Activated CD8-positive, alpha-beta memory T cell treated with anti-CD3 and anti-CD28 coated beads for 48 hours (primary cell): ENCODE data around the gene MYO3B.

ENCODE experiments used
- DNase-seq, 3 experiments: peaks; one replicate each; pipeline ENCODE4 v3.0.0-alpha.2; 2020; ENCODE audit warnings: low read depth in 2 of 3, low spot score in 2 of 3

The MYO3B gene, protein sequence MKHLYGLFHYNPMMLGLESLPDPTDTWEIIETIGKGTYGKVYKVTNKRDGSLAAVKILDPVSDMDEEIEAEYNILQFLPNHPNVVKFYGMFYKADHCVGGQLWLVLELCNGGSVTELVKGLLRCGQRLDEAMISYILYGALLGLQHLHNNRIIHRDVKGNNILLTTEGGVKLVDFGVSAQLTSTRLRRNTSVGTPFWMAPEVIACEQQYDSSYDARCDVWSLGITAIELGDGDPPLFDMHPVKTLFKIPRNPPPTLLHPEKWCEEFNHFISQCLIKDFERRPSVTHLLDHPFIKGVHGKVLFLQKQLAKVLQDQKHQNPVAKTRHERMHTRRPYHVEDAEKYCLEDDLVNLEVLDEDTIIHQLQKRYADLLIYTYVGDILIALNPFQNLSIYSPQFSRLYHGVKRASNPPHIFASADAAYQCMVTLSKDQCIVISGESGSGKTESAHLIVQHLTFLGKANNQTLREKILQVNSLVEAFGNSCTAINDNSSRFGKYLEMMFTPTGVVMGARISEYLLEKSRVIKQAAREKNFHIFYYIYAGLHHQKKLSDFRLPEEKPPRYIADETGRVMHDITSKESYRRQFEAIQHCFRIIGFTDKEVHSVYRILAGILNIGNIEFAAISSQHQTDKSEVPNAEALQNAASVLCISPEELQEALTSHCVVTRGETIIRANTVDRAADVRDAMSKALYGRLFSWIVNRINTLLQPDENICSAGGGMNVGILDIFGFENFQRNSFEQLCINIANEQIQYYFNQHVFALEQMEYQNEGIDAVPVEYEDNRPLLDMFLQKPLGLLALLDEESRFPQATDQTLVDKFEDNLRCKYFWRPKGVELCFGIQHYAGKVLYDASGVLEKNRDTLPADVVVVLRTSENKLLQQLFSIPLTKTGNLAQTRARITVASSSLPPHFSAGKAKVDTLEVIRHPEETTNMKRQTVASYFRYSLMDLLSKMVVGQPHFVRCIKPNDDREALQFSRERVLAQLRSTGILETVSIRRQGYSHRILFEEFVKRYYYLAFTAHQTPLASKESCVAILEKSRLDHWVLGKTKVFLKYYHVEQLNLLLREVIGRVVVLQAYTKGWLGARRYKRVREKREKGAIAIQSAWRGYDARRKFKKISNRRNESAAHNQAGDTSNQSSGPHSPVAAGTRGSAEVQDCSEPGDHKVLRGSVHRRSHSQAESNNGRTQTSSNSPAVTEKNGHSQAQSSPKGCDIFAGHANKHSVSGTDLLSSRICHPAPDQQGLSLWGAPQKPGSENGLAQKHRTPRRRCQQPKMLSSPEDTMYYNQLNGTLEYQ (N-terminal part only)

DNA sequence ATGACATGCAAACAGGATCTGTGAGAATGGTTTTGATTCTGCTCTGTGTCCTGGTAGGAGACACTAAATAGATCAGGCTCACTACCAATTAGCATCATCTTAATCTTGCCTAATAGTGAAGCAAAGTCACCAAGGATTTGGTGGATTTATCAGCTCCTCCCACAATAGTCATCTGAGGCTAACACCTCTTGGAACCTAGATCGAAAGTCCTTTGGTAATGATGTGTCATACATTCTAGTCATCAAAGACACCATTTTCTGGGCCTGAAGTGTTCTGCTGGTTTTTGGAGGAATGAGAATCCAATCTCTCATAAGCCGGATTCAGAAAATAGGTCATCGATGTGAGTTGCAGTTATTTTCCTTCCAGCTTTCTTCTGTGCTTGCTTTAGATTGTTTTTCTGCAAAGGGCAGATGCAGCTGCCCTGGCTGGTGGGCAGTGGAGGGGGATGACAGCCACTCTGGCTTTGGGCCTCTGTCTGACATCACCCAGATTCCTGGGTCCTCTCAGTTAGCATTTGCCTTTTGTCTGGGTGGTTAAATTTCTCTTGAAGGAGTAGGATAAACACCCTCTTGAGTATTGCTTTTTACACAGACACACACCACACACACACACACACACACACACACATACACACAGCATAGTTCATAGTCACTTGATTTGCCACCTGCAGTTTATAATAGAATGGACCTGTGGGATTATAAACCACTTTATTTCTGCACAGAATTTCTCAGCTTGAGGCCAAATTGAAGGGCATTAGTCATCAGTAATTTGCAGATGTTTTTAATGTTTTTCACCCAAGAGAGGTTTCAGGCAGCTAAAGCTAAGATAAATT lies at the start of gene MYO3B:
MYO3B (plus strand) TSS at position 198 of the 832 bp plus-strand sequence; CDS start at position 339, 141 bp downstream.
- DNase-seq: no peak

DNA sequence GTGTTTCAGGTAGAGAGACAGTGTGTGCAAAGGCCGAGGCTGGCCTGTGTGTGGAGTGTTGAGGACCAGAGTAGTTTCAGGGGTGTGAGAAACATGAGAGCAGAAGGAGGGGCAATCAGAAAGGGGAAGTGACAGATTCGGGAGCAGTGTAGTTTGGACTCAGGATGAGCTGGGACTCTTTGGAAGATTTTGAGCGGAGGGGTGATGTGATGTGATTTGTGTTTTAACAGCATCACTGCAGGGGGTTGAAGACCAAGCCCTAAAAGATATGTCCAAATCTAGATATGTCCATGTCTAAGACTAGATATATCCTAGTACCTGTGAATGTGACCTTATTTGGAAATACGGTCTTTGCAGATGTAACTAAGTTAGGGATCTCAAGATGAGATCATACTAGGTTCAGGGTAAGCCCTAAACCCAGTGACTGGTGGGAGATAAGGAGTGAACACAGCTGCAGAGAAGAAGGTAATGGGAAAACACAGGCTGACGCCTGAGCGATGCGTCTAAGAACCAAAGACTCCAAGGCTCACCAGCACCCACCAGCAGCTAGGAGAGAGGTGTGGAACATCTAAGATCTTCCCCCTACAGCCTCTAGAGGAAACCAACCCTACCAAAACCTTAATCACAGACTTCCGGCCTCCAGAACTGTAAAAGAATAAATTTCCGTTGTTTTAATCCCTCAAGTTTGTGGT lies 38.5 kb upstream of the MYO3B start:
- DNase-seq: no peak

DNA sequence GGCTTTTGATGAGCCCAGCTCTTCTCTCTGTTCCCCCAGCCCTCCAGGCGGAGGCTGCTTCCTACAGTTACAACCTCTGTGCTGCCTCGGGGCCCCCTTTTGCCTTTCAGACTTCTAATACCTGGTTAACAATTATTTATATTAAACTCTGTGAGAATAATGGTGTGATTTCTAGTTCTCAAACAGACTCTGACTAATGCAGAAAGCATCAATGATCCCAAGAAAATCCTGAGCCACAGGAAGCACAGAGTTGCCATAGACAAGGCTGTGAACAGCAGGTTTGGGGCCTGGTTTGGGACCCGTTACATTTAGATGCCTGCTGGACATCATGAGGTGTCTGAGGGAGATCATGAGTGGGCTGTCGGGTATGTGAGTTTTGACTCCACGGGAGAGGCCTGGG lies 37.4 kb upstream of the MYO3B start:
- no peak for DNase-seq

DNA sequence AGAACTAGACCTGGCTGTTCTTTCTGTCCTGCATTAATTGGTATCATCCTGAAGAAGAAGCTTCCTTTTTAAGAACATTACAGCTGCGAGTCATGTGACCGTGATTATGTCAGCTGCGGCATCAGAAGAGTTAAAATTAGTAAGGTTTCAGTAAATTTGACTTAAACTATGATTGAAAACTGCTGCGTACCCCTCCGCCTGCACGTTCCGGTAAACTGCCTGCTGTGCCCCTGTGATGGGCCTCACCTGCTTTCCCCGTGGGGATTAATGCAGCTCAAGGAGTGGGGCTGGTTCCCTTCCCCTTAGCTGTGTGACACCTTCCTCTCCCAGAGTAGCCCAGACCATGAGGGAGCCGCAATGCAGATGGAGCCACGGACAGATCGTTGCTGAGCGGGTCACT lies 36.1 kb upstream of the MYO3B start:
- DNase-seq: no peak

DNA sequence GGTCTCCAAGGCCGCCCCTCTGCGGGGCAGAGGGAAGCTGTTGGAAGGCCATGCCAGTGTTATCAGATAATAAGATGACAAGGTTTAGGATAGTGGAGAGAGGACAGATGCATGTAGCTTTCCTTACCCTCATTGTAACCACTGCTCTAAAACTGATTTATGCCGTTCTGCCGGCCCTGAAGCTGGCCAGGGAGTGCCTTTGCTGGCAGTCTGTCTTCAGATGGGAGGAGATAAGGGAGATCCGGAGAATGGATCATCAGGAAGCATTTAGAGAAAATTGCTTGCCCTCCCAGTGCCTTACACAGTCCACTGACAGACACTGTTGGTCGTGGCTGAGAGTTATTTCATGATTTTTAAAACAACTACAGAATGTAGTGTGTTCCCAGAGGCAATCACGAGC lies 35.4 kb upstream of the MYO3B start:
- DNase-seq: no peak

DNA sequence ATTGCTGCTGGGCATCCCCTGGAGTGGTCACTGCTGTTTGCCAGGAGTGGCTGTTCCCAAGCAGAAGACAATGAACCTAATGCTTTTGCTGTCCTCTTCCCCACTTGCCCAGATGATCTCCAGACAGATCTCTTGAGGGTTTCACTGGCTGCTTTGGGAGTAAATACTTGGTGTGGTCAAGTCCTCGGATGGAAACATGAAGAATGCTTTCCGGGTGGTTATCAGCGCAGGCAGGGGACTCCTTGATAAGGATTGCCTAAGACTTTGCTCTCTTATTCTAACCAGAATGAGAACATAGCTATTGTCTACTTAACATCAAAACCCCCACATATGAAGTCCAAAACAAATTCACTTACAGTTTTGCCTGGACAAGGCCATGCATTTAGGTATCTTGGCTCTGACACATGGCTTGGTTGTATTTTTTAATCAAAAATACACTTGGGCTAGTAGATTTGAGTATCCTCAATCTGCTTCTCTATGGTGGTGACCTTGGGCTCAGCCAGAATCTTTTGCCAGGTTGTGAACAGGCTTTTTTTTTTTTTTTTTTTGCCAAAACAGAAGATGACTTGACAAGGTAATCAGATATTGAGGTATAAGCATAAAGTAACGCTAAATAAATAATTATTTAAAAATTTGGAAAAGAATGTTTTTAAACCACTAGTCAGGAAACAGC lies 34.8 kb upstream of the MYO3B start:
- no peak for DNase-seq

DNA sequence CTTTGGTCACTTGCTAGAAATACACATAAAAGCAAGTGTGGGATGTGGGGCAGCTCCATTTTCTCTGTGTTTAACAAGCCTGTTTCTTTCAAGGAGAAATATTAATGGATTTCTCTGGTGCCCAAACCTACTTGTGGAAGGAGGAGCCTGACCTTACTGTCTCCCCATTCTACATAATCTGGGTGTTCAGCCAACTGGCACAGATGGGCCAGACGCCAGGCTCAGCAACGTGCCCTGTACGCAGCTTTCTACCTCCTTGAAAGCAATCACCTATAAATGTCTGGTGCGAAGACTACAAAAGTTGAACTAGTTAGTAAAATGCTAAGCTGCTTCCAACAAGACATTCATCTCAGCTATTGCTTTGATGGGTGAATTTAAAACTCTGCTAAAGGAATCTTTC lies 33.2 kb upstream of the MYO3B start:
- DNase-seq: no peak

DNA sequence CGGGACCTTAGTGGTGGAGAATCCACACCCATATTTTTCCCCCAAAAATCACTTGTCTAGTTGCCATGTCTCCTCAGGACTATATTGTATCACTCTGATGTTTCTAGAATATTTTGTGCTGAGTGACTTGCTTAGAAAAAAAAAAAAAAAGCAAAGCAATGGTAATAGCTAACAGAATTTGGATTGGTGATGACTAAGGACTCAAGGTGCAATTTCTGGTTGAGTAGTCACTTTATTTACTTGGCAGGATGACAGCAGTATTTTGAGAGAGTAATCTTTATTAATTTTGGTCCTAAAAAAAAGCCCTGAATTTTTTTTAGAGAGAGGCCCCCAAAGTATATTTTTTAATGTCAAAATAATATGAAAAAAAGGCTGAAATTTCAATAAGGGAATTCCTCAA lies 32.8 kb upstream of the MYO3B start:
- no peak for DNase-seq

DNA sequence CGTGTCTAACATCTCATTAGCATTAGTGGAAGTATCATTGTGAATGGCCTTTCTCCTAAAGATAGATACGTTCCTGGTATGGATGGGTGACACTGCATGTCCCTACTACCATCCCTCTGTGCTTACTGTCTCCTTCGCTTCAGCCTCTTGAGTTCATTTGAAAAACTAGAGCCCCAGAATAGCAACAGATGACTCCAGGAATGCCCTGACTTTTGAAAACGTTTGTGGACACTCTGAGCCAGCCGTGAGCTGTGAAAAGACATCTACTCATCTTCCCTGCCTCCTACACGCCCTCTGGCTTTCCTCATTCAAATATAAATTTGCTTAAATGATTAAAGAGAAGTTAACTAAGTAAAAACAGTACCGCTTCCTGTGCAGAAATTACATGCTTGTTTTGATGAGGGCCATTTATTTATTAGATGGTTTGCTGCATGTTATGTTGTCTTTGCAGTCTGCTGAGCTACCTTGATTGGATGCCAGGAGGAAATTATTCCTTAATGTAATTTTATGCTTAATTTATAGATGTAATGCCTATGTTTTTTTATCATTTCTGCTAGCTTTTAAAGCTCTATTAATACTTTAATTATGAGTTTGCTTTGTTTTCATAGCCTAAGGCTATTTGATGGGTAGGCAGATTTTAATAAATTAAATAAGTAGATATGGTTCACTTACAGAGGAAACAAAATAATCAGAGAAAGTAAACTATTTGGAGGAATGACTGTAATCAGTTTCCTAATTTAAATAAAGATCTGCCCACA lies 32.1 kb upstream of the MYO3B start:
- DNase-seq: no peak

DNA sequence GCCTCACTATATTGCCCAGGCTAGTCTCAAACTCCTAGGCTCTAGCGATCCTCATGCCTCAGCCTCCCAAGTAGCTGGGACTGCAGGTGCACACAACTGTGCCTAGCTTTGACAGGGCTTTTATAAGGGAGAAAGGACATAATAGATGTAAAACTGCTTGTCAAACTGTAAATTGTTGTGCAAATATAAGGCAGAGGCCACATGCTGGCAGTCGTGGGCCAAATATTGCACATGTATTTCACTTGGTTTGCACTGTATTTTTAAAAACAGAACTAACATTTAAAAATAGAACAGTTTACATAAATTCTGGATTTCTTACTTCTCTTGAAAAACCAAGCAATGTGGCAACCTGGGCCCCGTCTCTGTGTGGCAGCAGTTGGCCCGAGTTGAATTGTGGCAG lies 31.2 kb upstream of the MYO3B start:
- DNase-seq: no peak

DNA sequence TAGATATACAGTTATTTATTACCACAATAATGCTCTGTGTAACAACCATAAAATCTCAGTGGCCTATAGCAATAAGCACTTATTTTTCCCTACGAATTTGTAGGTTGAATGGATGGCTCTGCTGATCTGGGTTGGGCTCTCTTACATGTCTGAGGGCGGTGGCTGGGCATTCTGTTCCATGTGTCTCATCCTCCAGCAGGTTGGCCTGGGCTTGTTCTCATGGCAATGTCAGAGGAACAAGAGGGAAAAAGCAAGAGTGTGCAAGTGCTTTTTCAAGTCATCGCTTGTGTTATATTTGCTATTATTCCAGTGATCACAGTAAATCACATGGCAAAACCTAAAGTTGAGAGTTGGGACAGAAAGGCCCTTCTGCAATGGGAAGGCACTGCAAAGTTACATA lies 30.4 kb upstream of the MYO3B start:
- no peak for DNase-seq

DNA sequence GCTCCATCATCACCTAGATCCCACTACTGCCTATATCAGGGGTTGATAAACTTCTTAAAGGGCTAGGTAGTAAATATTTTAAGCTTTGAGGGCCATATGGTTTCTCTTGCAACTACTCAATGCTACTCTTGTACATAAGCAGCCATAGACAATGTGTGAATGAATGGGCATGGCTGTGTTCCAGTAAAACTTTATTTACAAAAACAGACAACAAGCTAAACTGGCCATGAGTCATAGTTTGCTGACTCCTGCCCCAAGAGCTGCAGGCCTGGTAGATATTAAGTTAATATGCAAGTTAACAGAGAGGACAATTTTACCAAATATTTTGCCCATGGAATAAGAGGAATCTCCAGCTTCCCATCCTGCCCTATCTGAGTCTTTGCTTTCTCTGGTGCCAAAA lies 29.8 kb upstream of the MYO3B start:
- no peak for DNase-seq

DNA sequence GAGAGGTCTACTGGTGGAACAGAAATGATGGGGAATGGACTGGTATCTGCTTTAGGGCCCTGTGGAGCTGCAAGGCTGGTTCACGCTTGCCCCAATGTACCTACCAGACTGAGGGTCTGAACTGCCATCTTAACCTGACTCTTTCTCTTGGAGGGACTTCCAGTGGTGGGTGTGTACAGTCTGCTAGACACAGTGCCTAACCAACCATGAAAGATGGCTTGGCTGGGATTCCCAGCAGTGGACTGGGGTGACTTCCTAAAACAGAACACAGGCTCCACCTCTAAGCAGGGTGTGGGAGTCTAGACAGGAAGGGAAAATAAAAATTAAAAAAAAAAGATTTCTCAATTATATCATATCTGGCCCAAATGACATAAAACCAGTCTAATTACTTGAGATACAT lies 25.5 kb upstream of the MYO3B start:
- DNase-seq: no peak

DNA sequence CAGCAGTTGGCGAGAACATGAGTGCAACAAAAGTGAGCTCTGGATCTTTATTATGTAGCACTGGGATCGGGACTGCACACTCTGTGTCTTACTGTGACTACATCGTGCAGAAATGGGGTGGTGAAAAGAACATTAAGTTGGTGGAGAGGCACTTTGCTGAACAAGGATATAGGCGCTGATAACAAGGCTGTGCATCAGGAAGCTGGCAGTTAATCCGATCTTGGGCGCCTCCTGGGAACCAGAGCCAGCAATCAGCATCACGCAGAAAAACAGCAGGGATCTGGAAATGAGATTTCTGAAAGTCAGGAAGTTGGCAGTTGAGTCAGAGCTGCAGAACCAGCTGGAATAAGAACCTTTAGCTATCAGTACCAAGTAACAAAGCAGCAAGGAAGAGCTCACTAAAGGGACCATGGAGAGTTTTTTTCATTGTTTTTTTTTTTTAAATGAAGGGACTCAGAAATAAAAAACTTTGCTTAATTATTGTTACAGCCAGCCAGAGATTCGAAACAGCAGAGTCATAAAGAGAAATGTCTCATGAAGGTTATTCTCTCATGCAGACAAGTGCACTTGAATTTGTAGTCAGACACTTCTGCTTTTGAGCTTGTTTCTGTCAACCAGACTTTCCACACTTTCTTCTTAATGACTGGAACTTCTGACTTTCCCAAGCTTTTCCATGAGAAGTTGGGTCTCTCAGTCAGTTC lies 22.8 kb upstream of the MYO3B start:
- no peak for DNase-seq

DNA sequence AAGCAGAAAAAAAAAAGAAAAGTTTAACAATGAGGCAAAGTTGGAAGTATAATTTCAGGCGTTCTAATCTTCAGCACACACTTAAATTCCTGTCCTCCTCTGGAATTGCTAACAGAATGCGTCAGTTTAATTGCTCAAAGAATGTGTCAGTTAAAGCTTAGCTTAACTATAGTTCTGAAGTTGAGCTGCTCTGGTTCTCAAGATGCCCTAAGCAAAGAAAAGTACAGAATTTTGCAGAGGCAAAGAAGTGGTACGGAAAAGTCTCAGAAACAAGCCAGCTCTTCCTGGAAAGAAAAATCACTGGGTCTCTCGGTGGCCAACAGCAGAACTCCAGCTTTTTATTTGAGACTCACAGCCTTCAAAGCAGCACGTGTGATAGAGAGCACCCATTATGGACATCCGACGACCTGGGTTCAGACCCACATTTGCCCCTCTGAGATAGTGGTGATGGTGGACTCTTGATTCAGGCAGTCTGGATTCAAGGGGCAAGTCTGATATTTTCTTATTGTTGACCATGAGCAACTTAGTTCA lies 22.2 kb upstream of the MYO3B start:
- no peak for DNase-seq

DNA sequence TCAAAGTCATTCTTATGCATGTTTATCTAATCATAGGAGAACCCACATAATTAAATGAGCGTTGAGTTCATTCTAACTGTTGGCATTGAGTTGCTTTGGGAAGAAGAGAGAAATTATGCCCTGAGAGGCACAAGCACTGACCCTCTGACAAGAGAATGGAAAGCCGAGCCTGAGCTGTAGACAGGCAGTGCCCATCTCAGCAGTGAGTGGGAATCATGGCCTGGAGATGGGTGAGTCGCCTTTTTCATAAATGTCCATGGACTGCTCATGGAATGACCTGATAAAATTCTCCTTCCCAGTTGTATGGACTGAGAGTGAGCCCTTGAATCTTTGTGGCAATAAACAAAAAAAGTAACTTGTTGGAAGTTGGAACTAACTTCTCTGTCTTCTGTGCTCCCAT lies 21.4 kb upstream of the MYO3B start:
- no peak for DNase-seq

DNA sequence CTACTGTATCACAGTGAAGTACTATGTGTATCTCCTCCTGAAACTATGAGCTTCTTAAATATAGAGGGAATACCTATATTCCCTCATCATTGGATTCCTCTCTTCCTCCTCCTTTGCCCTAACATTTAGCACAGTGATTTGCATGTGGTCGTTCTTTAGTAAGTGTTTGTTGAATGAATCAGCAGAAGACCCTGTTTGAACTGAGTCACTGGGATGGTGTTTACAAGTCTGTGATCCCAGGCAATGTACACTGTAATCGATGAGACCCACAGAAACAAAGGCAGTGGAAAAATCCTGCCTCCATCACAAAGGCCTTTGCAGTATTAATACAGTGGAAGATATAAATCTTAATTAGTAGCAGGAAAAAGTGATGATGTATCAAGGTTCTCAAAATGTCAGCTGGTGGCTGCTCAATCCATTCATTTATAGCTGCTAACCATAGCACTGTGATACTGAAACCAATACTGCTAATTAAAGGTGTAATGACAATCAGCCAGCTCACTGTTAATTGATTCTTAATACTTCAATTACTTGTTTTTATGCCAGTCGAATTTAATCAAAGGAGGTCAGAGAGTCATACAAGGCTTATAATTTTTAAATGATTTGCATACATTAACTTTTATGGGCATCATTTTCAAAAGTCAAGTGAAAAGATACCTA lies 20.8 kb upstream of the MYO3B start:
- no peak for DNase-seq
